ENCODE measurements around the gene ZNF142.
"Not testable (repeated sequence)": the region's sequence is repeated elsewhere in the genome, so short reads cannot be mapped to it uniquely, and the experiment has no call there.

ZNF142 gene, protein sequence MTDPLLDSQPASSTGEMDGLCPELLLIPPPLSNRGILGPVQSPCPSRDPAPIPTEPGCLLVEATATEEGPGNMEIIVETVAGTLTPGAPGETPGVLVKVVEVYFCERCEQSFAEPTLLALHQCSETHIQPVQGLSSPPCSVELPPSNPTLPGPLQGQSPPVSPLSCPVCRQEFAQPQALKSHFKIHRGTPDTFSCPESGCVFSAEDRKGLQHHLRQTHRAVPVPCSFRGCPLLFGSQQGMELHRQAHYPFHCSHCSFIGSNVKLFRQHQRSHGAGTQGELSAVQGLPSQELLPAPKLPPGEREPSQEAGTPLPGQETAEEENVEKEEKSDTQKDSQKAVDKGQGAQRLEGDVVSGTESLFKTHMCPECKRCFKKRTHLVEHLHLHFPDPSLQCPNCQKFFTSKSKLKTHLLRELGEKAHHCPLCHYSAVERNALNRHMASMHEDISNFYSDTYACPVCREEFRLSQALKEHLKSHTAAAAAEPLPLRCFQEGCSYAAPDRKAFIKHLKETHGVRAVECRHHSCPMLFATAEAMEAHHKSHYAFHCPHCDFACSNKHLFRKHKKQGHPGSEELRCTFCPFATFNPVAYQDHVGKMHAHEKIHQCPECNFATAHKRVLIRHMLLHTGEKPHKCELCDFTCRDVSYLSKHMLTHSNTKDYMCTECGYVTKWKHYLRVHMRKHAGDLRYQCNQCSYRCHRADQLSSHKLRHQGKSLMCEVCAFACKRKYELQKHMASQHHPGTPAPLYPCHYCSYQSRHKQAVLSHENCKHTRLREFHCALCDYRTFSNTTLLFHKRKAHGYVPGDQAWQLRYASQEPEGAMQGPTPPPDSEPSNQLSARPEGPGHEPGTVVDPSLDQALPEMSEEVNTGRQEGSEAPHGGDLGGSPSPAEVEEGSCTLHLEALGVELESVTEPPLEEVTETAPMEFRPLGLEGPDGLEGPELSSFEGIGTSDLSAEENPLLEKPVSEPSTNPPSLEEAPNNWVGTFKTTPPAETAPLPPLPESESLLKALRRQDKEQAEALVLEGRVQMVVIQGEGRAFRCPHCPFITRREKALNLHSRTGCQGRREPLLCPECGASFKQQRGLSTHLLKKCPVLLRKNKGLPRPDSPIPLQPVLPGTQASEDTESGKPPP (N-terminal part only)

DNA sequence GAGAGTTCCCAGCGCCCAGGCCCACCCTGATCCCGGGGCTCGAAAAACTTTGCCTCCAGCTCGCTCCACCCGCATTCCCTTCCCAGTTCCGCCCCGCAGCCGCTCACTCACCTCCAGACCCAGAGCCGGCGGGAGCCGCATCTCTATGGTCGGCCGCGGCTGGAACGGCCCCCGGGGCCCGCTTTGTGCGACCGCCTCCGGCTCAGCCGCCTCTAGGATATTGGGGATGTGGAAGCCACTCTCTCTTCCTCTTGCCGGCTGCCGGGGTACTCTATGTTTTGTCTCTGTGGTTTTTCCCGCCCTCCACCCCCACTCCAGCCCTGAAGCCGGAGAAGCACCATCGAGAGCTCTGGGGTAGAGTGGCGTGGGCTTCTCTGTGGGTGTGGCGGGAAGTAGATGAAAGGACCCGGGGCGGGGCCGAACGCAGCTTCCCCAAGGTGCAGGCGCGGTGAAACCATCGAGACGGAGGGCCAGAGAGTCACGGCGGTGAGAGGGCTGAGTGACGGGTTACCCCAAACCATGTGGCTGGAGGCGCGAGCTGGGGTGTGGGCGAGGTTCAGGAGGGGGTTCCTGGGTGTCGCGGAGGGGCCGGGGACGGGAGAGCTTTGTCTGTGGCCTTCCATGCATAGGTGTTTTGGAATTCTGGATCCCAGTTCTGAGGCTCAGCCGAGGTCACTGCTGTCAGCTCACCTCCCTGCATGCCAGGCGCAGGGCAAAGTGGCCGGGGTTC lies at the start of gene ZNF142, which contains the start of gene BCS1L:
TSS of gene ZNF142 (minus strand) at position 366 of the 730 bp plus-strand sequence. CDS start 3,194 bp downstream, outside the sequence.
TSS of gene BCS1L (plus strand) at position 426 of the 730 bp plus-strand sequence. CDS start 1,305 bp downstream, outside the sequence.
- DNase-seq (ENCODE audit: low read depth in 2 of 2), result peak; percentile 95

DNA sequence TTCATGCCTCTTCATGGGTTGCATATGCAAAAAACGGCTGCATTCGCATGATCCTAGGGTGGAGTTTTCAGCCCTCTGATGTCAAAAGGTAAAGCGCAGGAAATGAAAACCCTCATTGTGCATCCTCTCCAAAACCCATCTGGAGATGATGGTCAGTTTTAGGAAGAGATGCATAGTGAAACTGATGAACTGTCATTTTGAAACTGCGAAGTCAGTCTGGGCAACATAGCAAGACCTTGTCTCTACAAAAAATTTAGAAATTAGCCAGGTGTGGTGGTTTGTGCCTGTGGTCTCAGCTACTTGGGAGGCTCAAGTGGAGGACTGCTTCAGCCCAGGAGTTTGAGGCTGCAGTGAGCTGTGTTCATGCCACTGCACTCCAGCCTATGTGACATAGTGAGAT lies 48.7 kb upstream of the ZNF142 start:
- DNase-seq (ENCODE audit: low read depth in 2 of 2), result no peak

DNA sequence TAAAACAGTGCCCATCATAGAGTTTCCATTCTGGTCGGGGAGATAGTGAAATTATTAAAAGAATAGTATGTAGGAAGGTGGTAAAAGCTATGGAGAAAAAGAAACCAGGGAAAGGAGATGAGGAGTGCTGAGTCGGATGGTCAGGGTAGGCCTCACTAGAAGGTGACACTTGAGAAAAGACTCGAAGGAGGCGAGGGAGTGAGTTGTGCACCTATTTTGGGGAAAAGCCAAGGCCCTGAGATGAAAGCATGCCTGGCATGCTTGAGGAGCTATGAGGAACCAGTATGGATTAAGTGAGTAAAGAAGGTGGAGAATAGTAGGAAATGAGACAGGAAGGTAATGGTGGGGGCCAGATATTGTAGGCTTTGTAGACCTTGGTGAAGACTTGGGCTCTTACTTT lies 43.9 kb upstream of the ZNF142 start:
- no peak for DNase-seq (ENCODE audit: low read depth in 2 of 2)

DNA sequence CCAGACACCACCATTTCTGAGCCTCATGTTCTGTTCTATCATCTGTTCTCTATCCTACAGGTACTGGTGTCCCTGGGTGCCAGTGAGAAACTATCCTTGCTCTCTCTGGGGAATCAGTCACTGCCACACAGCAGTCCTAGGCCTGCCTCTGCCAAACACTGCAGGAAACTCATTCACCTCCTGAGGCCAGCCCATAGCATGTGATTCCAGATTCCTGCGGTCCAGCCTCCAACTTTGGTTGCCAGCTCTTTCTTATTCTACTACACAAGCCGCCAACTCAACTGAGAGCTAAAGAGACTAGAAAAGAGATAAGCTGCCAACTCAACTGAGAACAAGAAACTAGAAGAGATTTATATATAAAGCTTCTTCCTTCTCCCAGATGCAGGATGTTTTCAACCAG lies 42.4 kb upstream of the ZNF142 start:
- DNase-seq (ENCODE audit: low read depth in 2 of 2), result no peak

DNA sequence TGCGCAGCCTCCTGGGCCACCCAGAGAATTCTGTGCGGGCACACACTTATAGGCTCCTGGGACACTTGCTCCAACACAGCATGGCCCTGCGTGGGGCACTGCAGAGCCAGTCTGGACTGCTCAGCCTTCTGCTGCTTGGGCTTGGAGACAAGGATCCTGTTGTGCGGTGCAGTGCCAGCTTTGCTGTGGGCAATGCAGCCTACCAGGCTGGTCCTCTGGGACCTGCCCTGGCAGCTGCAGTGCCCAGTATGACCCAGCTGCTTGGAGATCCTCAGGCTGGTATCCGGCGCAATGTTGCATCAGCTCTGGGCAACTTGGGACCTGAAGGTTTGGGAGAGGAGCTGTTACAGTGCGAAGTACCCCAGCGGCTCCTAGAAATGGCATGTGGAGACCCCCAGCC lies 39.5 kb upstream of the ZNF142 start:
- DNase-seq (ENCODE audit: low read depth in 2 of 2), result no peak

DNA sequence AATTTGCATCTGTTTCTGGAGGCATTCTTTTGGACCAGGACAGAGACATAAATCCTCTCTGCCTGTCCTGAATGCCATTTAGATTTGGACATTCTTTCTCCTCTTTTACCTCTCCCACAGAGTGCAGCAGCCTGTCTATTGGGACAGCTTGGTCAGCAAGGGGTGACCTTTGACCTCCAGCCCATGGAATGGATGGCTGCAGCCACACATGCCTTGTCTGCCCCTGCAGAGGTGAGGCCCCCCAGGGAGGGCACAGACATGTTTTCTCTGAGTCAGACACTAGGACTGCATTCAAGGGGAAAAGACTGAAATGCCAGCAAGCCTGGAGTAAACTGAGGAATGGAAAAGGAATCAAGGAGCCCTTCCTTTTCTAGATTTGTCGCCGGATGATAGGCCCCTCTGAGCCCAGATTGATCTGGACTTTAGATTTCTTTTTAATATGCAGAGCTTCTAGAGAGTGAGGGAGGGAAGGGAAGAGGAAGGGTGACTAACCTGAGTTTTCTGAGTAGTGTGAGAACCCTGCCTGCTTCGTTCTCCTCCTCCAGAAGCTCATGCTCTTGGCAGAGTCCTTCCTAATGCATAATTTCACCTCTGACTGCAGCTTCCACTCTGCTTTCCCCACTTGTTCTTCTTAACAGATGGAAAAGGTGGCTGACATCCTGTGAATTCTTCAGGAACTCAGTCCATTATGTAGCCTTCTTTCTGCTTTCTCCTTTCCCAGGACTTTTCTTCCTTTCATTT lies 35.2 kb upstream of the ZNF142 start:
- DNase-seq (ENCODE audit: low read depth in 2 of 2), result no peak

DNA sequence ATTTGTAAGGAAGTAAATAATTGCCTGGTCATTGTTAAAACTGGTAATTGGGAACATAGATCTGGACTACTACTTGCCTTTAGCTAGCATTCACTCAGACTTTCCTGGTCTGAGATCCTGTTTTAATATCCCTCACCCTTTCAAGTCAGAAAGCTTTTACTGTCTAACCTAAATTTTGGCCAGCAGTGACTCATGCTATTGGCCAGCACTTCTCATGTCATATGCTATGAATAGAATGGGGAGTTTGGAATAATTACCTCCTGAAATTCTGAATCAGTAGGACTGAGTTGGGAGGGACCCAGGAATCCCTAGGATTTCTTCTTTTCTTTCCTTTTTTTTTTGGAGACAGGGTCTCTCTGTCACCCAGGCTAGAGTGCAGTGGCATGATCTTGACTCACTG lies 31.8 kb upstream of the ZNF142 start:
- no peak for DNase-seq (ENCODE audit: low read depth in 2 of 2)

DNA sequence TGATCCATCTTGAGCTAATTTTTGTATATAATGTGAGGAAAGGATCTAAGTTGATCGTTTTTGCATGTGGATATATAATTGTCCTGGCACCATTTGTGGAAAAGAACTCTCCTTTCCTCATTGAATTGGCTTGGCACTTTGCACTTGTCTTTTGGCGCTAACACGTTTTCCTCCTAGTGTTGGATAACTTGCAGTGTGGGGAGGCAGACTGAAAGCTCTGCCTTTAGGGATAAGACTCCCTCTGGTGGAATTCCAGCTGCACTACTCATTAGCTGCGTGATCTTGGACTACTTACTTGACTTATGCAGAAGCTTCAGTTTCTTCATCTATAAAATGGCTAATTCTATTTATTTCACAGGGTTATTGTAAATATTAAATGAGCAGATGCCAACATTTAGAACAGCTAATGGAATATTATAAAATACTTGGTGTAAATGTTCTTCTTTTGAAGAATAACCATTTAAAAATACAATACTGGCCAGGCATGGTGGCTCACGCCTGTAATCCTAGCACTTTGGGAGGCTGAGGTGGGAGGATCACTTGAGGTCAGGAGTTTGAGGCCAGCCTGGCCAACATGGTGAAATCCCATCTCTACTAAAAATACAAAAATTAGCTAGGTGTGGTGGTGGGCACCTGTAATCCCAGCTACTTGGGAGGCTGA lies 28.1 kb upstream of the ZNF142 start:
- DNase-seq (ENCODE audit: low read depth in 2 of 2), result not testable (repeated sequence)

DNA sequence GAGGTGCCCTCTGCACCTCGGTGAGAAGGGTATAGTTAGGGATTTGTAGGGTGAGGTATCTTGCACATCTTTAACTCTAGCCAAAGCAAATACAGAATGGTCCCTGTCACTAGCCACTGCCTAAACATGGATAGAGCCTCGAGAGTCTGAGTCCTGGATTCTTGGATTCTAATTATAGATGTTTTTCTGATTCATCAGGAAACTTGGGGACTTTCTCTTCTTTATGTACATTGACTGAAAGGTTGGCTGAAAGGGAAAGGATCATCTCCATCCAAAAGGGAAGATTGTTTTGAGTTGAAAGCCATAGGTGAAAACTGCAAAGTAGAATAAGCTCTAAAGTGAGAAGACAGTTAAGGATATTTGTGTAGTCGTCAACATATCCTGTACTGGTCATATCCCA lies 20.6 kb upstream of the ZNF142 start:
- no peak for DNase-seq (ENCODE audit: low read depth in 2 of 2)

DNA sequence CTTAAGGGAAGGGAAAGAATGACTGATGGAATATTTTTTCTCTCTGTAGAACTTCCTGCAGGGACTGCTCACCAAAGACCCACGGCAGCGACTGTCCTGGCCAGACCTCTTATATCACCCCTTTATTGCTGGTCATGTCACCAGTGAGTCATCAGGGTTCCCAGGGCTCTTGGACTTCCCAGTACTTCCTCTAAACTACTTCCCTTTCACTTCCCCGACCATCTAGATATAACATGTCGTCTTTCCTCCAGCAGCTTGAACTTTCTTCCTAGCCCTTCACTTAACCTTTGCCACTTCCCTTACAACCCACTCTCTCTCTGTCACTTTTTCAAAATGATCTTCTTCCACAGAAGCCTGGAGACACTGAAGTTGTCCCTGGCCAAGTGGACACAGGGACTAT lies 19.7 kb upstream of the ZNF142 start:
- no peak for DNase-seq (ENCODE audit: low read depth in 2 of 2)

DNA sequence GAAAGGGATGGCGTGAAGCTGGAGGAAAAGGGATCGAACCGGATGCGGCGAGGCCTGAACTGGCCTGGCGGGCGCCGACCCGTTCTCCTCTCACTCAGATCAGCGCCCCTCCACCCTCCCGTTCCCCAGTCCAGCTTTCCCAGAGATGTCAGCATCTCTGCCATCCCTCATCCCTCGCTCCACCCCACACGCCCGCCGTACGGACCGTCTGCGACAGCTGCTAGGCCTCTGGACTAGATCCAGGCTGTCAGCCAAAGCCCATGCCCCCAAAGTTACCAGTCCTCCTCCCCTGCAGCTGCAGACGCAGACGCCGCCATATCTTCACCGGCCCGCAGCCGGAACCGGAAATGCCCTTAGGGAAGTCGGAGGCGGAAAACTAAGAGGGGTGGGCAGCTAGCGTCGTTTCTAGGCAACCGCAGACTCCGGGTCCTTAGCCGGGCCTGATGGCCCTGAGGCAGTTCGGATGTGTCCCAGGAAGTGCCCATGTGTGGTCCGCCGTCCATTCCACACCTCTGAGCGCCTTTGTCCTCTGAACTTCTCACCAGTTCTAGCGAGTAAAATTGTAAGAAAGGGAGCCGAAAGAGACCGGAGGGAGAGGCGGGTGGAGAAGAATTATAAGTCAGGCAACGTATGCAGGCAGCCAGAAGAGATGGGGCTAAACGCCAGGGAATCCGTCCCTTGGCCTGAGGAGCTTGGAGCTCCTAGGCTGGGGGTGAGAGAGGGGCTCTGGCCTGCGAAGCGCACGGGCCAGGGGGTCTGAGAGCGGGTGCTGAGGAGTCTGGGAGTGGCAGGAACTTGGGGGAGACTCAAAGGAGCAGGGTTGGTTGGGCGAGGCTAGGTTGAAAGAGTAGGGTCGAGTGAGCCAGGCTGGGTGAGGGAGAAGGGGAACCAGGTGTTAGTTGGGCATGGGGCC lies 12.5 kb upstream of the ZNF142 start, which contains the start of the genes RNF25 and STK36:
TSS of gene RNF25 (minus strand) at position 349 of the 913 bp plus-strand sequence. CDS start at position 317, 32 bp downstream.
TSS of gene STK36 (plus strand) at position 433 of the 913 bp plus-strand sequence. CDS start 744 bp downstream, outside the sequence.
- DNase-seq (ENCODE audit: low read depth in 2 of 2), result peak; percentile 70 to 72

DNA sequence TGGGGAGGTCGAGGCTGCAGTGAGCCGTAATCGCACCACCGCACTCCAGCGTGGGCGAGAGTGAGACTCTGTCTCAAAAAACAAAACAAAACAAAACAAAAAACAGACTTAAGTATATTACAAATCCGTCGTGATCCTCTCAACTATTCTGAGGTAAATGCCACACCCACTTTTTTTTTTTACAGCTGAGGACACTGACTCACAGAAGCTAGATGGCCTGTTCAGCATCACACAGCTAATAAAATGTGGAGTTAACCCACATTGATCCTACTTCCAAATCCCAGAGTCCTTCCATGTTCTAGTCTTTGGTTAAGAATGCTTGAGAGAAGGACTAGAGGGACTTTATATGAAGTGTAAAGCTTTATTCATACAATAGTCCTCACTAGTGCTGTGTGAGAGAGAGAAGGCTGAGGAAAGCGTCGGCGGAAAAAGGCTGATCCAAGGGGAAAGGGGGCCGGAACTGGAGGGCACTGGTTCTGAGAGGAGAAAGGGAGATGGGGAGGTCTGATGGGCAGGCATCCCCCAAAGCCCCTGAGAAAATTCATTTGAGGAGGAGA lies 11.8 kb upstream of the ZNF142 start:
- no peak for DNase-seq (ENCODE audit: low read depth in 2 of 2)

DNA sequence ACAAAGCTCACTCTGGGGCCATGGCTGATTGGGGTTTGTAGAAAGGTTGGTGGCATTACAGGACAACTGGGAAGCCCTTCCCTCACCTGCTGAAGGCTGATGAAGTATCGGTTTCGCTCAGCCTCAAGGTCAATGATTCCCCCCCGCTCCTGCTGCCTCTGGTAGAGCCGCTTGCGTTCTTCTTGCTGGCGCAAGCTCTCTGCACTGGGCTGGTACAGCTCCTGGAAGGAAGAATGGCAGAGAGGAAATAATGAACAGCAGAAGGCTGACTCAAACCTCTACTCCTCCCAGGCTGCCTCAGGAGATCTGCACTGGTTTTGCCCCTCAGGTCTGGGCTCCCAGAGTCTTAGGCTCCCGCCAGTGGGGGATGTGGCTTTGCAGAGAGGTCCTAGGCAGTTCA lies 5.2 kb upstream of the ZNF142 start:
- no peak for DNase-seq (ENCODE audit: low read depth in 2 of 2)

DNA sequence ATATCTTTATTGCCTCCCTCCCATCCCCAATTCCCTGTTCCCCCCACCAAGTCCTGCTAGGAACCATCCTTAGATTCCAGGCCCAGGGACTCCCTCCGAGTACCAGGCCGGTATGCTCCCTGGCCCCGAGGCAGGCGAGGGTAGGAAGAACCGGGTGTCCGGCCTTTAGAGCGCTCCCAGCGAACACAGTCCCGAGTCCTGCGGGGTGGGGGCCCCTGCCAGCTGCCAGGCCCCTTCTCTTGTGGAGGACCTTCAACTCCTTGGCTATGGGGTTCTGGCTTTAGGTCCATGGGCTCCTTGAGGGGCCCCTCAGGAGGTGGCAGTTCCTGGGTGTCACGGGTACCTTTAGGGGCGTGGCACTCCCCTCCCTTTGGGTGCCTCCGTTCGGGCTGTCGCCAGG lies 4.5 kb upstream of the ZNF142 start:
- no peak for DNase-seq (ENCODE audit: low read depth in 2 of 2)

DNA sequence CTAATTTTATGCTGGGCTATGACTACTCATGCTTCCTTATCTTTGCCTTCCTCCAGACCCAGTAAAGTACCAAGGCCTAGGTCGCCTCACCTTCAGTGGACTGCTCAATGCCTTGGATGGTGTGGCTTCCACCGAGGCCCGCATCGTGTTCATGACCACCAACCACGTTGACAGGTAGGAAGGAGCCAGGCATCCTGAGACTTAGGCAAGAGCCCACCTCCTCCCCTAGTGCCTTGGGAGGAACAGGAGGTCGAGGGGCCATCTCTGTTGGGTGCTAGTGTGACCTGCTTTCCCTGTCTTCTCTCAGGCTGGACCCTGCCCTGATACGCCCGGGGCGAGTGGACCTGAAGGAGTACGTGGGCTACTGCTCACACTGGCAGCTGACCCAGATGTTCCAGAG lies 3.4 kb upstream of the ZNF142 start:
- no peak for DNase-seq (ENCODE audit: low read depth in 2 of 2)

DNA sequence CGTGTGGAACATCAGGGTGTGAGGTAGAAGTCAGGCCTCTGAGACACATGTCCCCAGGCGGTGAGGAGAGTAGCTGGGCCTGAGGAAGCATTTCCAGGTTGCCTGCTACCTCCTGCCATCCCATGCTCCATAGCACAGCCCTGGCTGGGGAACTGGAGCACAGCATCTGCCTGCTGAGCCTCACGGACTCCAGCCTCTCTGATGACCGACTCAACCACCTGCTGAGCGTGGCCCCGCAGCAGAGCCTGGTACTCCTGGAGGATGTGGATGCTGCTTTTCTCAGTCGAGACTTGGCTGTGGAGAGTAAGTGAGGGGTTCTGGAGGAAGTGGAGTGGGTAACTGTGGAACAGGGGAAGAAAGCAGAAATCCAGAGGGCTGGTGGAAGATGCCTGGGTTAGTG lies 3.0 kb upstream of the ZNF142 start:
- no peak for DNase-seq (ENCODE audit: low read depth in 2 of 2)

DNA sequence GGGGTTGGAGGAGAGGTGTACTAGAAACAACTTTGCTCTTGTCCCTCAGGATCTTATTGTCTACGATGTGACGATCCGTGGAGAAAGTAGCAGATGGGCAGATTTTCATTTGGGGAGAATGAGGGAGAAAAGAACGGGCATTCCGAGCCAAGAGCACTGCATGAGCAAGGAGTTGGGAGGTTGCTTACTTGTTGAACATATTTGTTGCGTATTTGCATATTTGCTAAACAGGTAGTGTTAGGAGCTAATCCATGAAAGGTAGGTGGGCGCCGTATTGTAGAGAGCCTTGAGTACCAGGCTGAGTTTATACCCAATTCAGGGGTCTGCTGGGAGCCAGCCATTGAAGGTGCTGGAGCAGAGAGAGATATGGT lies 550 bp upstream of the ZNF142 start:
- no peak for DNase-seq (ENCODE audit: low read depth in 2 of 2)

DNA sequence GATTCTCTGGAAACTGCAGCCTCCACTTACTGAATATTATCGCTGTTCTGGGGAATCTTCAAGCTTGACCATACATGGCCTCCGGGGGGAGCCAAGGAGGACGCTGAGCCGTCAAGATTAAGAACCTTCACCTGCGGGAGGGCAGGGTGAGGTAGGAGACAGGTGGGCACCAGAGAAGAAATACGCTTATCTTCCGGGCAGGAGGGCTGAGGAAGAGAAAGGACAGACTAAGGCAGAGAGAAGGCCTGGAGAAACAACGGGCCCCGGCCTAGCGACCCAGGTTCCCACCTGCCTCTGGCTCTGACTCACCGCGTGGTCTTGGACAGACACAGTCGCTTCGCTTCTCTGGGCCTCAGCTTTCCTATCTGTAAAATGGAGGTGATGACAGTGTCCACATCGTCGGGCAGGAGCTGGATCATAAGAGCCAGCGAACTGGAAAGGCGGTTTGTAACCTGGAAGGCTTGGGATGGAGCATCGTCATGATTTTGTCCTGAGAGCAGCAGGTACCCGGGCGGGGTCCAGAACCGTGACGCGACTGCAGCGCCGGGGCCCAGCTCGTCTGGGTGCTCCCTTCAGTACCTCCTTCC lies 659 bp downstream of the ZNF142 start:
- peak in 1 of 2 donors; percentile 43 for DNase-seq (ENCODE audit: low read depth in 2 of 2)

Measured in activated CD4-positive, alpha-beta T cell treated with anti-CD3 and anti-CD28 coated beads for 24 hours (primary cell).